SH-SY5Y (cell line): ENCODE data around the gene KCNB1.

Source experiments
- GATA2 ChIP-seq: IDR thresholded peaks from 2 replicates; pipeline ENCODE4 v1.6.1; 2011; ENCODE audit warnings: mild to moderate bottlenecking, low read depth, low read length
- GATA3 ChIP-seq: IDR thresholded peaks from 2 replicates; pipeline ENCODE4 v1.6.1; 2011; ENCODE audit warnings: low read depth, mild to moderate bottlenecking, low read length, moderate library complexity

DNA sequence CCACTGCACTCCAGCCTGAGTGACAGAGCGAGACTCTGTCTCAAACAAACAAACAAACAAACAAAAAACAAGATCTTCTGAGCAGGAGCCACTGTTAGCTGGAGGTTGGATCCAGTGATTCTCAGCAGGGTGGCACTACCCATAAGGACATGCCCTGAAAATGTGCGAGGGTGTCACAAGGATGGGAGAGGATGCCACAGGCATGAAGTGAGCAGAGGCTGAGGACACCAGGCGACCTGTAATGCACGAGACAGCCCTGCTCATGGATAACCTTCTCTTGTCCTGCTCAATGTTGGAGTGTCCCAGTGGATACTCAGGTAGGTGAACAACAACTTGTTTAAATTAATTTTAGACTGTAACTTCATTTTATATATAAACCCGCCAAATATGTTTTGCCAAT is 76.8 kb downstream of the KCNB1 start:
- TF ChIP-seq GATA3 (no peak), GATA2 (no peak)
